HG03095 (cell line): ENCODE measurements around the gene RUNX2.

Source experiments
- ATAC-seq: cut with Tn5 transposase; IDR thresholded peaks from one replicate; pipeline ENCODE4 v1.9.1; 2021; ENCODE audit warnings: moderate library complexity; ENCODE audit not compliant: unreplicated experiment

RUNX2 gene

DNA sequence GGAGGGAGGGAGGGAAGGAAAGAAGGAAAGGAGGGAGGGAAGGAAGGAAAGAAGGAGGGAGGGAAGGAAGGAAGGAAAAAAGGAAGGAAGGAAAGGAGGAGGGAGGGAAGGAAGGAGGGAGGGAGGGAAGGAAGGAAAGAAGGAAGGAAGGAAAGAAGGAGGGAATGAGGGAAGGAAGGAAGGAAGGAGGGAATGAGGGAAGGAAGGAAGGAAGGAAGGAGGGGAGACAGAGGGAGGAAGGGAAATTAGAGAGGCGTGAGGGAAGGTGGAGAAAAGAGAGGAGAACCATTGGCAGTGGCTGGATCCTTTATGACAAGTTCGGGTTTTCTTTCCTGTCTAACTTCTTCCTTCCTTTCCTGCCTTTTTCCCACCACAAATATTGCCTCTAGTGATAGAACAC is 71.9 kb downstream of the RUNX2 start:
- no peak for ATAC-seq

DNA sequence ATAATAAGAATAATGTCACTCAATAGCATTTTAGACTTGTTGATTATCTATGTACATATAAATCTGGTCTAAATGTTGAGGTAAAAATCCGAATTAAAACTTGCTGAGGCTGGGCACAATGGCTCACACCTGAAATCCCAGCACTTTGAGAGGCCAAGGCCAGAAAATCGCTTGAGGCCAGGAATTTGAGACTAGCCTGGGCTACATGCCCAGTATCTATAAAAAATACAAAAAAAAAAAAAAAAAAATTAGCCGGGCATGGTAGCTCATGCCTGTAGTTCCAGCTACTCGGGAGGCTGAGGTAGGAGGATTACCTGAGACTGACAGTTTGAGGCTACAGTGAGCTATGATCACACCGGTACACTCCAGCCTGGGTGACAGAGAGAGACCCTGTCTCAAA is 83.8 kb downstream of the RUNX2 start:
- no peak for ATAC-seq

DNA sequence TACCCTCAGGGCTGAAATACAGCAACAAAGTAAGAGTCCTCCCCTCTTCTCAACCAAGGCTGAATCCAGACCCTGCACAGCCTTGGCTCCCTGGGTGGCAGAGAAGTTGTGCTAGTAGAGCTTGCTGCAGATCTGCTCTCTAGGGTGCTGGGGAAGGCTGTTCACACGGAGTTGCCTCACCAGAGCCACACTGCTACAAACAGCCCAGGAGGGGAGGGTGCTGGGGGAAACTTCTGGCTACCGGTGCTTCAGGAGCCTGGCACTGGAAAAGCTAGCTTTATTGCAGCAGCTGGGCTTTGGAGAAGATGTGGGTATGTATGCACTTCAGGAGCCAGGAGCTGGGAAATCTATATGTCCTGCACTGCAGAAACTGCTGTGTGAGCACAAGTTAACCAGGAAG is 87.2 kb downstream of the RUNX2 start:
- no peak for ATAC-seq

DNA sequence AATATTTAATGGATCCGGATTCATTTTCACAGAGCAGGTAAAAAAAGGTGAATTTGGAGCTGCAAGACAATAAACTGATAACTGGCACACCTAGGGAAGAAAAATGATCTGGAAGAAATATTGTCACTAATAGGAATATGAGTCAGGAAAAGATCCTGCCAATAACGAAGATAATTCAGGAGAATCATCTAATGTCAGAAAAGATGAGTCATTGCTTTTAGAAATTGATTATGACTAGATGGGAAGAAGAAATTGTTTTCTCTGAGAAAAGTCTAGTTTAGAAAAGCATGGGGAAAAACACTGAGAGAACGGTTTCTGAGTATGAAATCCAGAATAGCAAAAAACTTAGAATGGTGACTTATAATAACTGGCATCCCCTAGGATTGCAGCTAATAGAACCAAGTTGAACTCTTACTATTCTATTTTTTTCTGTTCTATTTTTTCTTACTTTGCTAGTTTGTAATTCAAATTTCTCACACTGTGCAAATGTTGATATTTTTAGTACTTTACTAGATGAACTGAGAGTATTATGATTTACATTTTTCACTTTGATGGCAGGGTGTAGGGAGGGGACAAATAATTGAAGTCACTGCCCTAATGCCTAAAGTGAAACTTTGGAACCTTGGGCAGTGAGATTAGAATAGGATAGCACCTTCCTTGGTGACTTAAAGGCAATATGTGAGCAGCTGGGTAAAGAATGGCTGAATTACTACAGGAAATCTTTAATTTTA is 87.8 kb downstream of the RUNX2 start:
- ATAC-seq = no peak

DNA sequence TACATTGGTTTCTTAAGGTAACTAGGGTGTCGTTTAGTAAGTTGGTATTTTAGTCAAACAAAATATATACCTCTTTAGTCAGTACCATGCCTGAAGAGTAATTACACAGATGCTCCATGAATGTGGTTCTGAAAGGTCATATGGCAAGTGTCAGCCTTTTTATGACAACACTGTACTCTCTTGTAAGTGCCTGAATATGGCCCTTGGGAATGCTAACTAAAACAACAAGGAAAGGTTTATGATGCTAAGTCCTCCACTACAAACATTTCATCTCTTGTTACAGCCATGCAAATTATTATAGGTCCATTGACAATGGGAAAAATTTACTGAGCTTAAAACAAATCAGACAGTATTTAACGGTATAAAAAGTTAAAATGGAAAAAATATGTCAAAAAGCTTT is 88.6 kb downstream of the RUNX2 start:
- no peak for ATAC-seq

DNA sequence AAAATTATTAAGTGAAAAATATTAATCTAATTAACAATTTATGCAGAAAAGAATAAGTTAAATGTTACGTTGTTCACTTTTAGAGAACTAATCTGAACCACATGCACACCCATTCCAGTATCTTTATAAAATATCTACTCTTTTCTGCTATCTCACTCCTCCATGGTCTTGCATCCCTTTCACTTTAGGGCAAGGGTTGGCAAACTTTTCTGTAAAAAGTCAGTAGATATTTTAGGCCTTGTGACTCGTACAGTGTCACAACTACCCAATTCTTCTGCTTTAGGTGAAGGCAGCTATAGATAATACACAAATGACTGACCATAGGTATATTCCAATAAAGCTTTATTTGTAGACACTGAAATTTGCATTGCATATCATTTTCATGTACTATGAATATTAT is 89.3 kb downstream of the RUNX2 start:
- ATAC-seq = no peak

DNA sequence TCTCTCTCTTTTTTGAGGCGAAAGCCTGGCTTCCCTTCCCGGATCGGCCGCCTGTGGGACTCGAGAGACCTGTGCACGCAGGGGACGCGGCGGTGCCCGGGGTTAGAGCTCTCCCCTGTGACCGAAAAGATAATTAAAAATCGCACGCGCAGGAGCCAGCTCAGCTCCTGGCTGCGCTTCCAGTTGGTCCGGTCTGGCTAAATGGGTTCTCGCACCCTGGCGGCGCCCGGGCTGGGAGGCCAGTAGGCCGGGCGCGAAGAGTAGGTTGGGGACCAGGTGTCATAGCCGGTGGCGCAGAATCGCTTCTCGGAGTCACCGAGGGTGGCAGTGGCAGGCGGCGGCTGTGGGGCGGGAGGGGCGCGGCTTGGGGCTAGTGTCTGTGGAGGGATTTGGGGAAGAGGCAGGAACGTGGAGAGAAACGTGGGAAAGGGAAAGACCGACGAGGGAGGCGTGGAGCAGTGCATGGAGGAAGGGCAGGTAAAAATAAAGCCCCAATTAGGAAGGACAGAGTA is 91.5 kb downstream of the RUNX2 start:
- ATAC-seq = no peak

DNA sequence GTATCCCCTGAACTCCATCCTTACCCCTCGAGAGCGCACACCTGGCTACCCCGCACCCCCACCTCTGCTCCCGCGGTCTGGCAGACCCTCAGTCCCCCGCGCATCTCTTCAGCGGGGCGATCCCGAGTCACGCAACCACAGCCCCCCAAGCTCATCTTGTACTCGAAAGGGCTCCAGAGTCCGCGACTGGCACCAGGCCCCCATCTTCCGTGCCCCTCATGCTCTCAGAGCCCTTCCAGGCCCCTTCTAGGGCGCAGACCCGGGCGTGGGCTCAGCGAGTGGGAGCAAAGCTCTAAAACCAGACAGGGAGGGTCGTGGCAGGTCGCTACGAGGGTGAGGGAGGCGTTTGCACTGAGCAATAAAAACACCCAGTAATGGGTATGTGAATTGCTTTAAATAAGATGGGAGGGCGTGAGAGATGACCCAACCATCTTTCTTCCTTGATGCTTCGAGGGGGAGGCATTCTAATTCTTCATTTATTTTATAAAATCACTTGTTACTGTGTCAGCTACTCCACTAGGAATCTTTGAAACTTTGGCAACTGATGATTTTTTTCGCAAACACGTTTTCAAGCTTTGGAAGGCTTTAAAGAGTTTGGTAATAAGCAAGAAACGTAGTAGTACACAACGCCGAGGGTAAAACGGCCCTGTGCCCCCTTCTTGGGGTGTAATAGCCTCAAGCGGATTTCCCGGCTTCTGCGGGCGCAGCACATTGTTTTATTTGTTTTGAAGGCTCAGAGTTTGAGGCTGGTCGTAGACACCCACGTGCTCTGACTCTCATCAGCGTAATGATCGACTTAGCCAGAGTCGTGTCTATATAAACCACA is 92.2 kb downstream of the RUNX2 start:
- ATAC-seq = no peak

DNA sequence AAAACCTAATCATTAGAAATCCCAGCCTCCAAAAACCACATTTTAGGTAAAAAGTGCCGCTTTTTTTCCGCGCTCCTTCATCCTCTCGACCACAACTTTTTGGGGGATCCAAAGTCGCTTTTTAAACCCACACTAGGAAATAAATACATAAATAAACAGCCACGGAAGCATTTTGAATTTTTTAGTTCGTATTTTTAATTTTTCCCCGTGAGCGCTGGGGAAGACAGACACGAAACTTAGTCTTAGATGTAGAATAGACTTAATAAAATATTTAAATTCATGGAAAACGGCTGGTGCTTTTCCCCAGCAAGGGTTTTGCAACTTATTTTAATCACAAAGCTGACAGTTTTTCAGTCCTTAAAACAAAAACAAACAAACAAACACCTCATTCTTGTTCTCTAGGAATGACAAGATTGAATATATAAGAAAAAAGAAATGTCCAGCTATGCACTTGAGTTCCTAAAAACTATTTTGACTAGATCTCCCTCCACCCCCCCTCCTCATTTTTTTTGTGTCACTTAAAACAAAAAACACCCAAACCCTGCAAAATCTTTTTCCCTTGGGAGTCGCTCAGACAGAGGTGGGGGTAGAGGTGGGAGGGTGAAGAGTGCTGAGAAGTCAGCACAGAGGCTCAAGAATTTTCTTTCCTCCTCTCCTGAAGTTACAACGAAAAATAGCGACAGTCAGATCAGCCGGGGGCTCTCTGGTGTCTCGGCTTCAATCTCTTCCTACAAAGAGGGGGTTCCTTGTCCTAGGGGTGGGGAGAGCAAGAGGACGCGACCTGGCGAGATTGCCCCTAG is 93.0 kb downstream of the RUNX2 start:
- no peak for ATAC-seq

DNA sequence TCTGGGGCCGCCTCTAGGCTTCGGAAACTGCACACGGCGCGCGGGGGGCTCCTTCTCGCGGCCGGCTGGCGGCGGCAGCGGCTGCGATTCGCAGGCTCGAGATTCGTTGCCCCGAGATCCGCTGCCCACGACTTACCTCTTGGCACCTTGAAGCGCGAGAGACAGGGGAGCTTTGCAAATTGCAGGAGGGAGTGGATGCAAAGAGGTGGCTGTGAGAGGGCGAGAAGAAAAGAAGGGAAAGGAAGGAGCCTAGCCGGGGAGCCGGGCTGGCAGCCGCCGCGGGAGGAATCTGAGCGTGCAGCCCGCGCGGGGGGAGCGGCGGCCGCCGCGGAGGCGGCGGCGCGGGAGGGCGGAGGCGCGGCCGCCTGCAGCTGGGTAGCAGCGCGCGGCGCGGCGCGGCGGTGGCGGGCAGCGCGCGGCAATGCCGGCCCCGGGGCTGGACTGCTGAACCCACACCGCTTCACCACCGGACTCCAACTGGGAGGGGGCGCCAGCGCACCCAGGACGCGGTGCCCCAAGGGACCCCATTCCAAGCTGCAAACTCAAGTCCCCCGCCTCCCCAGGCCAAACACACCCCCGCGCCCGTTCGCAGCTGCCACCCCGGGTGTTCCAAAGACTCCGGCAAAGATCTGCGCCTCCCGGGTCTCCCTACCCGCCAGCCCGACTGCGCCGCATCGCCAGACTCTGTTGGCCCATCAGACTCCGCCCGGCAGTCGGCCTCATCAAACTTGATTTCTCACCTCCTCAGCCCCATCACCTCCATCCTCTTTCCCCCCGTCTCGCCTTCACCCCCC is 93.8 kb downstream of the RUNX2 start:
- ATAC-seq = no peak

DNA sequence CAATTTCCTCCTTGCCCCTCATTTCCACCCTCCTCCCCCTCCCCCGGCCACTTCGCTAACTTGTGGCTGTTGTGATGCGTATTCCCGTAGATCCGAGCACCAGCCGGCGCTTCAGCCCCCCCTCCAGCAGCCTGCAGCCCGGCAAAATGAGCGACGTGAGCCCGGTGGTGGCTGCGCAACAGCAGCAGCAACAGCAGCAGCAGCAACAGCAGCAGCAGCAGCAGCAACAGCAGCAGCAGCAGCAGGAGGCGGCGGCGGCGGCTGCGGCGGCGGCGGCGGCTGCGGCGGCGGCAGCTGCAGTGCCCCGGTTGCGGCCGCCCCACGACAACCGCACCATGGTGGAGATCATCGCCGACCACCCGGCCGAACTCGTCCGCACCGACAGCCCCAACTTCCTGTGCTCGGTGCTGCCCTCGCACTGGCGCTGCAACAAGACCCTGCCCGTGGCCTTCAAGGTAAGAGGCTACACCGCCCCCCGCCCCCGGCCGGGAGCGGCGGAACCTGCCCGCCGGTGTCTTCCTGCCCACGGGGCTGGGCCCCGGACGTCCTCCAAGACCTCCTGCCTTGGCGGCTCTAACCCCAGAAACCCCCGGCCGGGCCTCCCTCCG is 94.5 kb downstream of the RUNX2 start:
- ATAC-seq = no peak

DNA sequence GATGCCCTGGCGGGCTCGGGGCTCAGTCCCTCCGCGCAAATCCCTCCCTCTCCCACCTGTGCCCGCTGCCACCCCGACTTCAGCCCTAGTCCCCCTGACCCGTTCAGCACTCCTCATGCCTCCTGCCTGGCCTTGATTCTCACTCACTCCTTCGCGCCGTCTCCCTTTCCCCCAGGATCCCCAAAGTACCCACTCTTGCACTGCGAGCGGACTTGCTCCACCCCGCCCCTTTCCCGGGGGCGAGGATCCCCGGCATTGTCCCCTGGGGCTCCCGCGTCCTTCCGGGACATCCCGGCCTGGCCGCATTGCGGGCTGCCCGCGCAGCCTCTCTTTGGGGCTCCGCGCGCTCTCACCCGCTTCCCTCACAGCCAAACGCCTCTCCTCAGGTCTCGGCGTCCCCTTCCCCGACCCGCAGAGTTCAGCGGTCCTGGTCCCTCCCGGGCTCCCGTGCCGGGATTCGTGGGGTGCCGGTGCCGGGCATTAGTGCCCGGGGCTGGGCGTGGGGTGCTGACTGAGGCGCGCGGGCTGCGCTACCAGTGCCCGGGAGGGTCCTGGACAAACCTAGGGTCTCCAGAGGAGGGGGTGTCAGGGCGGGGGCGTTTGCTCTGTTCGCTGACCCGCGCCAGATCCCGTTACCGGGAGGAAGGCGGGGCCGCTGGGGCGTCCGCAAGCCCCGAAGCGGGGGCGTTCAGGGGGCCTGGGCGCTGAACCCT is 95.1 kb downstream of the RUNX2 start:
- ATAC-seq = no peak

DNA sequence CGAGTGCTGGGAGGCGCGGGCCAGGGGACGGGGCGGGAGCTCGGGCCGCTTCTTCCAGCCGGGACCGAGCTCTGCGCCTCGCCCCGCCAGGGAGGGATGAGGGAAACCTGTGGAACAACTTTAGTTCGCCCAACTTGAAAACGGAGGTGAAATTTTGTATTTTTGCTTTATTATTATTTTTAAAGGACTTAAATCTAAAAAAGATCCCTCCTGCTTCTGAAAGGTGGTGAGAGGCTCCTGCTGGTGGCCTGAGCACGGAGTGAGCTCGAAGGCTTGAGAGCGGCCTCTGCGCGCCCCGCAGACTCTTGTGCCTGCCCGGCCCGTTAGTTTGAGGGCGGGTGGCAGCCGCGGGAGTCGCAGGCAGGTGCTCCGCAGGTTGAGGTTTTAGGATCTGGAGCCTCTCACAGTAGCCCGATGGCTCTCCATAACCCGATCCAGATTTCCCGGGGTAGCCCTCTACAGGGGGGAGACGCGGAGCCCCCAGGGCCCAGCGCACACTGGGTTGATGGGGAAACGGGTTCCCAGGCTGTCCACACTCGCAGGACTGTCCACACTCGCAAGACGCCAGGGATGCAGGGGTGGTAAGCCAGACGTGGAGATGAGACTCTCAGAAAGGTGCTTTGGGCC is 95.8 kb downstream of the RUNX2 start:
- ATAC-seq = no peak

DNA sequence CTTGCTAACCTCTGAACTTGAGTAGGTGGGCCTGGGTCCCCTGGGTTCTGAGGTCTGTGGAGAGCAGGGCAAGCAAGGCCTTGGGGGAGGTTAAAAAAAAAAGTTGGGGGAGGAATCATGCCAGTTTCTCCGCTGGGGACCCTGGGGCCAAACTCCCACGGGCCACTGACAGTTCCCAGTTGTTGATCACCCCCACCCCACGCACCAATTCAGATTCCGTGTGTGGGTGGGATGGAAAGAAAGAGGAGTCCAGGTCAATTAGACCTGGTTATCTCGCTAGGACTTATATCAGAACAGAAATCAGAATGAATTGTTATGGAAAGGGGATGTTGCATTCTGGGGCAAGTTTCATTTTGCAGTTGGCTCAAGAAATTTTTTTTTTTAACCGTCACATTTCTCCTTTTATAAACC is 96.3 kb downstream of the RUNX2 start:
- ATAC-seq = no peak

DNA sequence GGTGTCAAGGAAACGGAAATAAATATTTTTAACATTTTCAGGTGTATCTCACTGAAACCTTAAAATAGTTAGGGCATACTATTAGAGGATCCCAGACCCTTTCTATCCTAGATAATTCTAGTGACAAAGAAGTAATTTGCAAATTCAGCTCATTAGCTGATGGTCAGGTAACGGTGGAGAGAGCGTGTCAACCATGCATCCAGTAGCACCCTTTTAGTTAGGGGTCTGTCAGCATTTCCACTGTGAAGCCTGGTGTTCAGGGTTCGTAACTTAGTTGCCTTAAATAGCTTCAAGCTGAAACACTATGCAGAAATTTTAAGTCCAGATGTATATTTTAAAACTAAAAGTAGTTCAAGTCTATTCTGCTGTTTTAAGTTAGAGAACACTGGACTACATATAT is 98.1 kb downstream of the RUNX2 start:
- no peak for ATAC-seq

DNA sequence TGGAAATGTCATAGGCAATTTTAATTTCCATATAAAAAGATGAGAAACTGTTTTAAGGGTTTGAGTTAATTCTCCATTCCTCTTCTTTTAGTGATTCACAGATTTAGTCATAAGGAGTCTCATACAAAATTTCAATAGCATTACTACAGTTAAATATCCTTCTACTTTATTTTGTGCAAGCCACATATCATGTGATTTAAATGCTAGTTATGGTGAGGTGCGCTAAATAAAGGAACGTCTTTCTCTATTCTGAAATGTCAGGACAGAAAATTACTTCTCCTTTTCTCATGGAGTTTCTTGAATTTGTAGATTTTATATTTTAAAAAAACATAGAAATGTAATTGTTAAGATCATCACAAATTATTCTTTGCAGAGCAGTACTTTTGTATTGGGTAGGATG is 99.6 kb downstream of the RUNX2 start:
- no peak for ATAC-seq

DNA sequence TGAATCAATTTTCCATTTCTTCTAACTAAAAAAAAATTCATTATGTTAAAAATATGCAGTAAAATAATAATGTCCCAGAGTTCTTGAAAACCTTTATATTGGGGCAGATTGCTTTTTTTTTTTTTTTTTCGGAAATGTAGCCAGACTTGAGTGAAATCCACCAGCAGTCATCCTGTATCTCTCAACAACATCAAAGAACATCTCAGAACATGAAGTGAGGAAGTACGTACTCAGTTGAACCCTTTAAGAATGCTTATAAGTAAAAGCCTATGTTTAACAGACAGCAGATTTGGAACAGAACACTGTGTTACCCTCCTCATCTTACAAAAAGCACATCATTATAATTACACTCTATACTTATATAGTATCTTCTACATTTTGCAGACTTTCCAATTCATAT is 100.6 kb downstream of the RUNX2 start:
- ATAC-seq = no peak

DNA sequence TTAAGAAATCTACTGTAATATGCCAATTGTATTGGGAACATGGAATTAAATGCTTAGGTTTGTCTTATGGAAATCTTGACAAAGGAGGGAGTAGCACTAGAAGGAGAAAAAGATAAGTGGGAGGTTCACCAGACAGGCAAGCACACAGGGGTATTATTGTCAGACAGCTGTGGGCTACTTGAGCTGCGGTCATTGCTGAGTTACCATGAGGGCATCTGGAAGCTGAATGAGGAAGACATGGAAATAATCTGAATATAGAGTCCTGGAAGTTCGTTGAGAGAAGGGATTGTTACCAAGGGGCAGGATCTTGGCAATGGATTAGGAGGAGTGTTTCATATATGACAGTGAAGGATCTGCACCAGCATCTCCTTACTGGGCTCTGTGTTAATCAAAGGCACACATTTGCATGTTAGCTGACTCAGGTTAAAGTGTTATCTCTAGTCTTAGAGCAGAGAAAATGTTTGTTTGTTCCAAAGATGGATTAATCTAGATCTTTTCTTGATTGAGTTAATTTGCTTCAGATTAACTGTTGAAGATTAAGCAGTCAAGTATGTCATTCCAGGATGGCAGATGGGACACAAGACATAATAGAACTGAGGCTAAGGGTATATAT is 102.6 kb downstream of the RUNX2 start:
- no peak for ATAC-seq
